Measurements from ENCODE around the gene RHOB.

- TF ChIP-seq CTCF (IDR thresholded peaks at IDR 0.05), result no peak
- TF ChIP-seq REST (IDR thresholded peaks at IDR 0.05; ENCODE audit: insufficient read depth in 1 of 2, low read depth in 2 of 2, low read length in 1 of 2), result no peak
Measured at GRCh38 chr2:20490300-20491181, 43.7 kb downstream of the RHOB start.

Data from Panc1 (cell line).